C1 segment of cervical spinal cord (tissue), 14 donors: ENCODE data around the gene AKR1A1.

Experiments used
- DNase-seq, 14 donors: peaks; one replicate each; lab custom pipeline; 2025; lab: John Stamatoyannopoulos, UW

AKR1A1 gene

GRCh38 chr1:45617618-45618017 is 67.0 kb downstream of the AKR1A1 start:
- DNase-seq: no peak

GRCh38 chr1:45619149-45619921 is 68.7 kb downstream of the AKR1A1 start:
- DNase-seq: no peak
